ENCODE results near the gene GAPDH.
"Not testable (repeated sequence)": the region's sequence is repeated elsewhere in the genome, so short reads cannot be mapped to it uniquely, and the experiment has no call there.

GAPDH gene

DNA sequence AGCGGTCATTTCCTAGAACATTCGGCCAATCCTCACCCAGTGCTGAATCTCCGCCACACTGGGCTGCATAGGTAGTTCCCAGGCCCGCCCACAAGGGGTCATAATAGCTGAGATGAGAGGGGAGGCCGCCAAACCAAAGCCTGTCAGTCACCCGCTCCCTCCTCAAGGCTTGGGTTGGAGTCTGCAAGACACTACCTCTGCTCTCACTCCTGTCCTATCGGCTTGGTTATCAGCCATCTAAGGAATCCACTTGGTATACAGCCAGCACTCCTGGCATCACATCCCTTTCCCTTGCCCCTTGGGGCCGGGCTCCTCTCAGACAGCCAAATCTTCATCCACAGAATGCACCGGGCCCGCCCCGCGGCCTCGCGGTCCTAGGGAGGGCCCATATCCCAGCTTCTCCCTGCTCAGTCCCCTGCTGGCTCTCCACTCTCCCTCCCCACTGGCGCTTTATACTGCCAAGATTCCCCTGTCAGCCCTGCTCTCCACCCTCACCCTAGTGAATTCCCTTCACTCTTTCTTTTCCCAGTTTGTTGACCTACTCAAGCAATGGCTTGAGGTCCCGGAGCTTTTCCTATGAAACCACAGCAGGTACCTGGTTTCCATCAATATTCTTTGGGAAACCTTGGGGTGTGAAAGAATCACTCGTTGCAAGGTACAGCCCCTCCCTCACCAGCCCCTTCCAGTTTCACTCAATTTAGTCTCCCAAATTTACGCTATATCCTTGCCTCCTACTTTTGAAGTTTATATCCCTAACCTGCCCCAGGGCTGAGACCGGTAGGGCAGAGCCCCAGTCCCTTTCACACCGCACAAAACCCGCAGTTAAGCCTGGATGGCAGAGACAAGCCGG lies 20.1 kb downstream of the GAPDH start:
- Histone ChIP-seq H3K27me3 (ENCODE audit: insufficient read depth, low read depth, severe bottlenecking) (no peaks in the 10 kb centered on the region), H3K9me3 (ENCODE audit: severe bottlenecking) (no peaks in the 10 kb centered on the region), H3K27ac (peak overlapping the region; percentile 49), H3K4me3 (ENCODE audit: low read depth, low read length) (peak overlapping the region; percentile 94), H3K36me3 (peaks cover 64% of the 10 kb centered on the region)
- peak; percentile 90 for DNase-seq
- TF ChIP-seq, protein P1, sequence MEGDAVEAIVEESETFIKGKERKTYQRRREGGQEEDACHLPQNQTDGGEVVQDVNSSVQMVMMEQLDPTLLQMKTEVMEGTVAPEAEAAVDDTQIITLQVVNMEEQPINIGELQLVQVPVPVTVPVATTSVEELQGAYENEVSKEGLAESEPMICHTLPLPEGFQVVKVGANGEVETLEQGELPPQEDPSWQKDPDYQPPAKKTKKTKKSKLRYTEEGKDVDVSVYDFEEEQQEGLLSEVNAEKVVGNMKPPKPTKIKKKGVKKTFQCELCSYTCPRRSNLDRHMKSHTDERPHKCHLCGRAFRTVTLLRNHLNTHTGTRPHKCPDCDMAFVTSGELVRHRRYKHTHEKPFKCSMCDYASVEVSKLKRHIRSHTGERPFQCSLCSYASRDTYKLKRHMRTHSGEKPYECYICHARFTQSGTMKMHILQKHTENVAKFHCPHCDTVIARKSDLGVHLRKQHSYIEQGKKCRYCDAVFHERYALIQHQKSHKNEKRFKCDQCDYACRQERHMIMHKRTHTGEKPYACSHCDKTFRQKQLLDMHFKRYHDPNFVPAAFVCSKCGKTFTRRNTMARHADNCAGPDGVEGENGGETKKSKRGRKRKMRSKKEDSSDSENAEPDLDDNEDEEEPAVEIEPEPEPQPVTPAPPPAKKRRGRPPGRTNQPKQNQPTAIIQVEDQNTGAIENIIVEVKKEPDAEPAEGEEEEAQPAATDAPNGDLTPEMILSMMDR (IDR thresholded peaks at IDR 0.05; ENCODE audit: low read depth, low read length), result peak; percentile 74

DNA sequence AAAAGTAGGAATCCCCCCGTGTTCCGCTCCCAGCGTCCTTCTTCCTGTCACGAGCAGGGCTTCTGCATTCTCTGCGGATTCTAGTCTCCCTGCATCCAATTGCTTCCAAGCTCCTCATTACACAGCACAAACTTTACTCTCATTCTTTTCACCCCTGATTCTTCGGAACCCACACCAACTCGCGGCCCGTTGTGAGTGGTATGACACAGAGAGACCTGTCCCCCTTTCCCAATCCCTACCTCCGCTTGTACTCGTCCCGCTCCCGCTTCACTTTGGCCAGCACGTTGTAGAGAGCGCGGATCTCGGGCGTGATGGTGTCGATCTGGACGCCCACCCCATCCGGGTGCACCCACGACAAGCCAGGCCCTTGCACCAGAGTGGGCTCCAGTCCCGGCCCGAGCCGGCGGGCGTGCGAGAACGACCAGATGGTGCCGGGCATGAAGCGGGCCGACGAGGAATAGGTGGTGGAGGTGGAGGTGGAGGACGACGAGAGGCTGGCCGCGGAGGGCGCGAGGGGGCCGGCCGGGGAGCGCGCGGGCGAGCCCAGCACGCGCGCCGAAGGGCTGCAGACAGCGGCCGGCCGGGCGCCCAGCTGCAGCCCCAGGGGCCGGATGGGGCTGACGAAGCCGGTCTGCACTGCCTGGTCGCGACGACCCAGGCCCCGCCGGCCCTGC lies 20.8 kb downstream of the GAPDH start:
- TF ChIP-seq, protein P1 (IDR thresholded peaks at IDR 0.05; ENCODE audit: low read depth, low read length), result no peak
- Histone ChIP-seq H3K9me3 (ENCODE audit: severe bottlenecking) (no peaks in the 10 kb centered on the region), H3K27me3 (ENCODE audit: insufficient read depth, low read depth, severe bottlenecking) (no peaks in the 10 kb centered on the region), H3K4me3 (ENCODE audit: low read depth, low read length) (peak overlapping the region; percentile 94), H3K27ac (peak overlapping the region; percentile 65), H3K36me3 (peaks cover 64% of the 10 kb centered on the region)
- DNase-seq, result no peak

DNA sequence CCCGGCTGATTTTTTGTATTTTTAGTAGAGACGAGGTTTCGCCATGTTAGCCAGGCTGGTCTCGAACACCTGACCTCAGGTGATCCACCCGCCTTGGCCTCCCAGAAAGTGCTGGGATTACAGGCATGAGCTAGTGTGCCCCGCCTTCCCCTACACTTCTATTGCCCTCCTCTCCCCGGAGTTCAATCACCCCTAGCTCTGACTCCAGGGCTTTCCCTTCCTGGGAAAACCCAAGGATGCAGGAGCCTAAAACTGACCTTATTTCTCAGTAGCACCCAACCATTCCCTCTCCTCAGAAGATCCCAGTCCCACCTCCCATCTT lies 22.1 kb downstream of the GAPDH start:
- peaks cover 67% of the 10 kb centered on the region for H3K36me3 ChIP-seq
- DNase-seq; H3K27ac ChIP-seq; H3K9me3 ChIP-seq (ENCODE audit: severe bottlenecking); H3K4me3 ChIP-seq (ENCODE audit: low read depth, low read length); H3K27me3 ChIP-seq (ENCODE audit: insufficient read depth, low read depth, severe bottlenecking): not testable (repeated sequence)

DNA sequence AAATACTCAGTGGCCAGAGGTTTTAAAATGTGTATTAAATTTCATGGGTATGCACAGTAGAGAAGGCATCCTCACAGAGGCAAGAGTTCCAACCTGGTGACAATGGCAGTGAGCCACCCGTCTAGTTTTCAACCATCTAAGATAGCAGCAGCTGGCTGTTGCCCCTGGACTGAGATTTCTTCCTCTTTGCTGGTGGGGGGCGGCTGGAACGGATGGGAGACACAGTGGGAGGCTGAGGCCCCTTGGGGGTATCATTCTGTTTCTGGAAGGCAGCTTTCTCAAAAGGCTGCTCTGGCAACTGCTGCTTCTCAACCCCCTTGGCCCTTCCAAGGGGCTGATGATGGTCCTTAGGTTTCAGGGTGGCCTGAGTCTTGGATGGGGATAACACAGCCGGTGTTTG lies 22.5 kb downstream of the GAPDH start:
- H3K4me3 ChIP-seq (ENCODE audit: low read depth, low read length), result no peak overlapping the region
- TF ChIP-seq, protein P1 (IDR thresholded peaks at IDR 0.05; ENCODE audit: low read depth, low read length), result no peak
- H3K36me3 ChIP-seq, result peaks cover 67% of the 10 kb centered on the region
- H3K27ac ChIP-seq, result no peak overlapping the region
- no peaks in the 10 kb centered on the region for H3K9me3 ChIP-seq (ENCODE audit: severe bottlenecking)
- H3K27me3 ChIP-seq (ENCODE audit: insufficient read depth, low read depth, severe bottlenecking), result no peaks in the 10 kb centered on the region
- no peak for DNase-seq

DNA sequence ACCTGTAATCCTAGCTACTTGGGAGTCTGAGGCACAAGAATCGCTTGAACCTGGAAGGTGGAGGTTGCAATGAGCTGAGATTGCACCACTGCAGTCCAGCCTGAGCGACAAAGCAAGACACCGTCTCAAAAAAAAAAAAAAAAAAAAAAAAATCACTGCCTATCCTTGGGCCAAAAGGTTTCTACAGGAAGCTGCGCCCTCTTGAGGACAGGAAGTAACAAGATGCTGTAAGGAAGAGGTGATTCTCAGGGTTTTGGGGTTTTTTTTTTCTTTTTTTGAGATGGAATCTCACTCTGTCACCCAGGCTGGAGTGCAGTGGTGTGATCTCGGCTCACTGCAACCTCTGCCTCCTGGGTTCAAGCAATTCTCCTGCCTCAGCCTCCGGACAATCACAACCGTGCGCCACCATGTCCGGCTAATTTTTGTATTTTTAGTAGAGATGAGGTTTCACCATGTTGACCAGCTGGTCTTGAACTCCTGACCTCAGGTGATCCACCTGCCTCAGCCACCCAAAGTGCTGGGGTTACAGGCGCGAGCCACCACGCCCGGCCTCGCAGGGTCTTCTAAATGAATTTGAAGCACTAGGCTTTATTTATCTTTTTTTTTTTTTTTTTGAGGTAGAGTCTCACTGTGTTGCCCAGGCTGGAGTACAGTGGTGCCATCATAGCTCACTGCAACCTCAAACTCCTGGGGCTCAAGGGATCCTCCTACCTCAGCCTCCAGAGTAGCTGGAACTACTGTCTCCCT lies 23.9 kb downstream of the GAPDH start:
- peak overlapping the region; percentile 26; the same call in 1 of the 2 replicates for H3K27ac ChIP-seq
- H3K9me3 ChIP-seq (ENCODE audit: severe bottlenecking); H3K27me3 ChIP-seq (ENCODE audit: insufficient read depth, low read depth, severe bottlenecking); H3K4me3 ChIP-seq (ENCODE audit: low read depth, low read length): not testable (repeated sequence)
- DNase-seq, result peak; percentile 41
- TF ChIP-seq, protein P1 (IDR thresholded peaks at IDR 0.05; ENCODE audit: low read depth, low read length), result peak; percentile 31; the same call in 1 of the 2 replicates
- H3K36me3 ChIP-seq, result peaks cover 68% of the 10 kb centered on the region

DNA sequence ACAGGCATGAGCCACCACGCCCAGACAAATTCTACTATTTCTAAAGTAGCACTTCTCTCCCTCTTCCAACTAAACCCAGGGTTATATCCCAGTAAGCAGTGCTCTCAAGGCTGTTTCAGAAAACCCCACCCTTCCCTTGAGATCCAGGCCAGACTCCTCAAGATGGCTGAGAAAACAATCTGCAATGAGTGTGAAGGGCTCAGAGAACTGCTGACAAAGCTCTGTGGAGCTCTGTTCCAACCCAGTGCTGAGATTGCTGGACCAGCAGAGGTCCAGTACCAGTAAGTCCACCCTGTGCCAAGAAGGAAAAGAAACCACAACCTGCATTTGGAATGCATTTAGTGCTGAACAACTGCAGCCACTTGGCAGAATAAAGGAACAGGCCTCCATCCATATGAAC lies 25.2 kb downstream of the GAPDH start:
- TF ChIP-seq, protein P1 (IDR thresholded peaks at IDR 0.05; ENCODE audit: low read depth, low read length), result no peak
- no peak overlapping the region for H3K27ac ChIP-seq
- DNase-seq, result no peak
- no peak overlapping the region for H3K4me3 ChIP-seq (ENCODE audit: low read depth, low read length)
- H3K27me3 ChIP-seq (ENCODE audit: insufficient read depth, low read depth, severe bottlenecking), result no peaks in the 10 kb centered on the region
- peaks cover 73% of the 10 kb centered on the region for H3K36me3 ChIP-seq
- no peaks in the 10 kb centered on the region for H3K9me3 ChIP-seq (ENCODE audit: severe bottlenecking)

Measured in WERI-Rb-1 (cell line).